Adrenal gland (tissue), 12 donors: Measurements from ENCODE around the gene OR51A4. TPM values are rescaled to one million over a fixed set of nuclear protein-coding genes. Genes with fewer than 3 reads are reported as not detected.

Experiments
- DNase-seq, 7 donors: peaks; one replicate each; pipeline ENCODE4 v3.0.0-alpha.2; 2019 to 2020
- H3K27ac ChIP-seq, 5 donors: fragments of 200-600 bp; sonication (generic) in 4 of 5; 1 replicate in 3 of 5; 2 replicates in 2 of 5; pipeline versions ENCODE4 v1.5.1 to v1.8.0; 2016 to 2020; ENCODE audit warnings: mild to moderate bottlenecking in 1 of 5
- H3K27me3 ChIP-seq: fragments of 200-600 bp; 2 replicates; pipeline ENCODE4 v1.8.0; 2021
- H3K36me3 ChIP-seq, 2 donors: fragments of 200-600 bp; replicated peaks in 1 of 2; 1 replicate in 1 of 2; 2 replicates in 1 of 2; pipeline versions ENCODE4 v1.5.1 to v1.8.0; 2018 to 2022
- H3K4me1 ChIP-seq, 2 donors: fragments of 200-600 bp; replicated peaks in 1 of 2; 1 replicate in 1 of 2; 2 replicates in 1 of 2; pipeline versions ENCODE4 v1.5.1 to v1.8.0; 2018 to 2021
- H3K4me3 ChIP-seq, 4 donors: fragments of 200-600 bp; sonication (generic) in 3 of 4; one replicate each; pipeline ENCODE4 v1.5.1; 2016 to 2018
- H3K9me3 ChIP-seq, 3 donors: fragments of 200-600 bp; sonication (generic) in 1 of 3; replicated peaks in 1 of 3; 1 replicate in 2 of 3; 2 replicates in 1 of 3; pipeline versions ENCODE4 v1.5.1 to v1.8.0; 2016 to 2021
- POLR2A ChIP-seq, 2 donors: fragments of 450-650 bp; IDR thresholded peaks; one replicate each; pipeline ENCODE4 v1.6.1; 2017; ENCODE audit warnings: antibody characterized with exemption in 2 of 2, mild to moderate bottlenecking in 2 of 2, moderate library complexity in 1 of 2
- WGBS, 4 donors: extraction: QIAGEN DNeasy Blood & Tissue Kit in 2 of 4; methylation state at CpG; one replicate each; pipeline versions ENCODE4 v1.1.5 to v1.1.7; 2013 to 2017; 5-methylcytosine and 5-hydroxymethylcytosine counted together
- intact Hi-C, 2 donors: fragments of 100-400 bp; cut with DNase I; formaldehyde crosslinking; loops; one replicate each; pipeline versions ENCODE4 v1.14.1 to v1.15.0; 2022 to 2023
- polyA plus RNA-seq, 3 donors: library from polyadenylated mRNA; stranded (reverse); fragments of 200-250 nt in 2 of 3; fragments of 350-450 nt in 1 of 3; fragmentation: Illumina TruSeq in 1 of 3; extraction: RNeasy Lipid Tissue Mini Kit (QIAGEN cat#74804) in 1 of 3; gene quantifications; one replicate each; pipeline ENCODE4 v1.2.3, GENCODE V29; 2013 to 2014
- total RNA-seq, 9 donors: library from RNA; depleted of rRNA in 4 of 9; stranded (reverse); fragments of >200 nt in 4 of 9; fragments of 120-200 nt in 1 of 9; fragmentation: NEBNext Ultra II Directional in 1 of 9; extraction: Animal tissue kit (Norgen Biotek cat#: 25700) in 1 of 9; gene quantifications; one replicate each; pipeline versions ENCODE4 v1.1.0 to v1.2.4, GENCODE V29; 2013 to 2023
- TF ChIP-seq, protein P1 (sequence below), 6 experiments: fragments of 450-650 bp in 4 of 6; fragments of 200-600 bp in 2 of 6; sonication (generic) in 1 of 6; IDR thresholded peaks; 1 replicate in 5 of 6; 2 replicates in 1 of 6; pipeline versions ENCODE4 v1.5.1 to v1.8.0; 2016 to 2021; ENCODE audit warnings: antibody characterized with exemption in 6 of 6, mild to moderate bottlenecking in 2 of 6, moderate library complexity in 1 of 6
- donor health status: healthy with polysubstance abuse.
- donor health status: Bipolar disorder and iron deficiency.
- donor health status: DM: yes; HTN: yes; CAD: no.
- donor health status: DM: no; HTN: no; CAD: no.
- donor health status: DM: no; HTN: no; CAD: no.
- donor health status: DM: yes; HTN: yes; CAD: no.

The OR51A4 gene
- total and polyA plus RNA-seq, 12 donors, result not detected

DNA sequence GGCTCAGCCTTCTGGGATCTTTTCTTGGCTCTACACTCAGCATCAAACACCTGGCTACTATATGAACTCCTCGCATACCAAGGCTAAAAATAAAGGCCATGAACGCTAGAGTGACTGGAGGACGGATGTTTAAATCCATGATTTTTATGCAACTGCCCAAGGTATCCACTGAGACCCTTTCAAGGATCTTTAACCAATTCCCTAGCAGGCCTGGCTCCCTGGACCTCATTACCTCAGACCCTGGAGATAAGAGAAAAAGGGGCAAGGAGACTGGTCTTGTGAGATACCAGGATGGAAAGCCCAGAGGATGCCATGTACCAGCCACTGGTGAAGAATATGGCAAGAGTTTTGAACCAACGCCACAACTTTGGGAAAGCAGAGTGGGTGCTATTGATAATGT, 28.2 kb downstream of the OR51A4 start, which contains the start of gene OR51G2:
TSS of gene OR51G2 (minus strand) at position 101 of the 400 bp plus-strand sequence. CDS start 3,687 bp downstream, outside the sequence.
- DNase-seq, result no peak
- H3K27me3 ChIP-seq, result no peaks in the 10 kb centered on the region
- no peak within 1 kb of the TSS for H3K4me3 ChIP-seq
- H3K36me3 ChIP-seq, result no peaks in the 10 kb centered on the region
- no peaks in the 10 kb centered on the region for H3K9me3 ChIP-seq
- H3K27ac ChIP-seq, result no peak within 1 kb of the TSS
- no peaks in the 10 kb centered on the region for H3K4me1 ChIP-seq
- TF ChIP-seq POLR2A (IDR thresholded peaks at IDR 0.05), result no peak
- TF ChIP-seq, protein P1, sequence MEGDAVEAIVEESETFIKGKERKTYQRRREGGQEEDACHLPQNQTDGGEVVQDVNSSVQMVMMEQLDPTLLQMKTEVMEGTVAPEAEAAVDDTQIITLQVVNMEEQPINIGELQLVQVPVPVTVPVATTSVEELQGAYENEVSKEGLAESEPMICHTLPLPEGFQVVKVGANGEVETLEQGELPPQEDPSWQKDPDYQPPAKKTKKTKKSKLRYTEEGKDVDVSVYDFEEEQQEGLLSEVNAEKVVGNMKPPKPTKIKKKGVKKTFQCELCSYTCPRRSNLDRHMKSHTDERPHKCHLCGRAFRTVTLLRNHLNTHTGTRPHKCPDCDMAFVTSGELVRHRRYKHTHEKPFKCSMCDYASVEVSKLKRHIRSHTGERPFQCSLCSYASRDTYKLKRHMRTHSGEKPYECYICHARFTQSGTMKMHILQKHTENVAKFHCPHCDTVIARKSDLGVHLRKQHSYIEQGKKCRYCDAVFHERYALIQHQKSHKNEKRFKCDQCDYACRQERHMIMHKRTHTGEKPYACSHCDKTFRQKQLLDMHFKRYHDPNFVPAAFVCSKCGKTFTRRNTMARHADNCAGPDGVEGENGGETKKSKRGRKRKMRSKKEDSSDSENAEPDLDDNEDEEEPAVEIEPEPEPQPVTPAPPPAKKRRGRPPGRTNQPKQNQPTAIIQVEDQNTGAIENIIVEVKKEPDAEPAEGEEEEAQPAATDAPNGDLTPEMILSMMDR (IDR thresholded peaks at IDR 0.05), result no peak
- 60 to 79% (median 73%) methylated on average over 4 of the region's 4 CpGs for WGBS, 4 donors
- intact Hi-C loops, result no loop called here

DNA sequence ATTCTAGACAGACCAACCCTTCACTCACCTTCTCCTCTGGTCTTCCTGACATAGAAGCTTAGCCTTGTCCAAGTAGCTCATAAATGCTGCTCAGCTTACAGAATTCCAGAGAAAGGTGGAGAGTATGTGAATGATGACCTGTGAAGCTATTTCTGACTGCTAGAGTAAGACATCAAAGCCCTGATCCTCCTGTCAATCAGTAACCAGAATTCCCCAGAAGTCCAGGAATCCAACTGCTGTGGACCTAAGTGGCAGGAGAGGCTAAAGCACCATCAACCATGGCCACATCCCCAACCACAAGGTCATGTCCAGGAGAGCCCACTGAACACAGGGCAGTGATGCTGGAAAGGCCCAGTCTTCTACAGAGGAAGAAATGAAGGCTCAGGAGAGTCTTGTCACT, 30.8 kb downstream of the OR51A4 start:
- Histone ChIP-seq H3K36me3 (no peaks in the 10 kb centered on the region), H3K4me1 (no peaks in the 10 kb centered on the region), H3K4me3 (no peak overlapping the region), H3K9me3 (no peaks in the 10 kb centered on the region), H3K27ac (no peak overlapping the region), H3K27me3 (no peaks in the 10 kb centered on the region)
- TF ChIP-seq, protein P1 (IDR thresholded peaks at IDR 0.05), result no peak
- intact Hi-C loops, result no loop called here
- DNase-seq, result no peak

DNA sequence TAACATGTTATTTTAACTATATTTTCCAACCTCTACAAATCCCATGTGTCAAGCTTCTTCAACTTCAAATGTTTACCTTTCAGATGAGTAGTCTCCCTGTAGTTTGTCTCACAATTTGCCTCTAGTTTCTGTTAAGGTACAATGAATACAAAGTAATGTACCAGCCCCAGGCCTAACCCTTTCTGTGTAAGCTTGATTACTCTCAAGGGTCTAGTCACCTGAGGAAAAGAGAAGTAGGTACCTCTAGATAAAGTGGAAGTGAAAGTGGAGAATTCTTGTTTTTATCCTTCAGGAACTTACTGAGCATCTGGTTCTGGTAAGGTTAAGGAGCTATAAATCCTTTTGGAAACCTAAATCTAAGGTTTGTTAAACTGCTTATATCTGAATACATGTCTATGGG, 43.9 kb downstream of the OR51A4 start, which contains the start of gene OR51A7:
TSS of gene OR51A7 (plus strand) at position 300 of the 400 bp plus-strand sequence. CDS start 3,587 bp downstream, outside the sequence.
- no peaks in the 10 kb centered on the region for H3K27me3 ChIP-seq
- H3K9me3 ChIP-seq, result no peaks in the 10 kb centered on the region
- DNase-seq, result no peak
- H3K36me3 ChIP-seq, result no peaks in the 10 kb centered on the region
- no peak within 1 kb of the TSS for H3K27ac ChIP-seq
- no peaks in the 10 kb centered on the region for H3K4me1 ChIP-seq
- no peak within 1 kb of the TSS for H3K4me3 ChIP-seq
- intact Hi-C loops, result no loop called here
- no peak for TF ChIP-seq POLR2A (IDR thresholded peaks at IDR 0.05)
- TF ChIP-seq, protein P1 (IDR thresholded peaks at IDR 0.05), result no peak

Other genes starting within 250 kb of the OR51A4 start
- not detected for gene OR51E2, start 249.8 kb downstream of the OR51A4 start, total RNA-seq
- gene OR51E2, start 249.8 kb downstream of the OR51A4 start, polyA plus RNA-seq, result under 1 TPM in 1 of 3 donors, not detected in 2; 0.10 TPM
- not detected for gene MMP26, start 242.8 kb downstream of the OR51A4 start, total RNA-seq
- not detected for gene MMP26, start 242.8 kb downstream of the OR51A4 start, polyA plus RNA-seq
- not detected for gene OR51F1, start 177.7 kb downstream of the OR51A4 start, total RNA-seq
- not detected for gene OR51F1, start 177.7 kb downstream of the OR51A4 start, polyA plus RNA-seq
- not detected for gene OR52R1, start 143.2 kb downstream of the OR51A4 start, total RNA-seq
- not detected for gene OR52R1, start 143.2 kb downstream of the OR51A4 start, polyA plus RNA-seq
- not detected for gene OR51F2, start 126.3 kb downstream of the OR51A4 start, total RNA-seq
- gene OR51F2, start 126.3 kb downstream of the OR51A4 start, polyA plus RNA-seq, result not detected
- gene OR51S1, start 98.4 kb downstream of the OR51A4 start, total RNA-seq, result not detected
- not detected for gene OR51S1, start 98.4 kb downstream of the OR51A4 start, polyA plus RNA-seq
- not detected for gene OR51T1, start 65.7 kb downstream of the OR51A4 start, total RNA-seq
- gene OR51T1, start 65.7 kb downstream of the OR51A4 start, polyA plus RNA-seq, result not detected
- not detected for gene OR51A7, start 43.8 kb downstream of the OR51A4 start, total RNA-seq
- gene OR51A7, start 43.8 kb downstream of the OR51A4 start, polyA plus RNA-seq, result not detected
- not detected for gene OR51G2, start 28.3 kb downstream of the OR51A4 start, total RNA-seq
- gene OR51G2, start 28.3 kb downstream of the OR51A4 start, polyA plus RNA-seq, result not detected
- gene OR51G1, start 23.3 kb downstream of the OR51A4 start, total RNA-seq, result not detected
- gene OR51G1, start 23.3 kb downstream of the OR51A4 start, polyA plus RNA-seq, result not detected
- gene OR51A2, start 8.1 kb upstream of the OR51A4 start, total RNA-seq, result not detected
- not detected for gene OR51A2, start 8.1 kb upstream of the OR51A4 start, polyA plus RNA-seq
- gene OR51L1, start 47.2 kb upstream of the OR51A4 start, total RNA-seq, result not detected
- gene OR51L1, start 47.2 kb upstream of the OR51A4 start, polyA plus RNA-seq, result not detected
- gene OR52J3, start 98.9 kb upstream of the OR51A4 start, total RNA-seq, result not detected
- gene OR52J3, start 98.9 kb upstream of the OR51A4 start, polyA plus RNA-seq, result not detected
- not detected for gene OR52E2, start 112.0 kb upstream of the OR51A4 start, total RNA-seq
- gene OR52E2, start 112.0 kb upstream of the OR51A4 start, polyA plus RNA-seq, result not detected
- gene OR52E1, start 122.0 kb upstream of the OR51A4 start, total RNA-seq, result not detected
- not detected for gene OR52E1, start 122.0 kb upstream of the OR51A4 start, polyA plus RNA-seq
- gene OR52A5, start 190.8 kb upstream of the OR51A4 start, total RNA-seq, result not detected
- not detected for gene OR52A5, start 190.8 kb upstream of the OR51A4 start, polyA plus RNA-seq
- gene OR52A1, start 207.2 kb upstream of the OR51A4 start, total RNA-seq, result not detected
- gene OR52A1, start 207.2 kb upstream of the OR51A4 start, polyA plus RNA-seq, result not detected